Mesenteric fat pad (tissue), 1 donor: Measurements from ENCODE around the gene CLCN5. TPM values are rescaled to one million over a fixed set of nuclear protein-coding genes. Genes with fewer than 3 reads are reported as not detected.
A peak's percentile ranks its signal among the peaks of the same experiment; 100 is the strongest.

Experiments
- DNase-seq: peaks from one replicate; pipeline ENCODE4 v3.0.0-alpha.2; 2020; ENCODE audit warnings: low spot score
- long read RNA-seq: library from polyadenylated mRNA; unstranded; transcript quantifications from one replicate; pipeline ENCODE4 v2.0.0, GENCODE V29; 2020
- total RNA-seq: library from RNA; stranded (reverse); fragmentation: NEBNext Ultra II Directional; extraction: Animal tissue kit (Norgen Biotek cat#: 25700); gene quantifications from one replicate; pipeline ENCODE4 v1.2.1, GENCODE V29; 2021
- donor health status: DM: yes; HTN: yes; CAD: no.

The CLCN5 gene
- total RNA-seq: 9.5 TPM
- long read RNA-seq, partial matches to known transcripts: 4 of 6 reads
- long read RNA-seq, other reads (novel, unspliced or antisense): 2 of 6 reads

DNA sequence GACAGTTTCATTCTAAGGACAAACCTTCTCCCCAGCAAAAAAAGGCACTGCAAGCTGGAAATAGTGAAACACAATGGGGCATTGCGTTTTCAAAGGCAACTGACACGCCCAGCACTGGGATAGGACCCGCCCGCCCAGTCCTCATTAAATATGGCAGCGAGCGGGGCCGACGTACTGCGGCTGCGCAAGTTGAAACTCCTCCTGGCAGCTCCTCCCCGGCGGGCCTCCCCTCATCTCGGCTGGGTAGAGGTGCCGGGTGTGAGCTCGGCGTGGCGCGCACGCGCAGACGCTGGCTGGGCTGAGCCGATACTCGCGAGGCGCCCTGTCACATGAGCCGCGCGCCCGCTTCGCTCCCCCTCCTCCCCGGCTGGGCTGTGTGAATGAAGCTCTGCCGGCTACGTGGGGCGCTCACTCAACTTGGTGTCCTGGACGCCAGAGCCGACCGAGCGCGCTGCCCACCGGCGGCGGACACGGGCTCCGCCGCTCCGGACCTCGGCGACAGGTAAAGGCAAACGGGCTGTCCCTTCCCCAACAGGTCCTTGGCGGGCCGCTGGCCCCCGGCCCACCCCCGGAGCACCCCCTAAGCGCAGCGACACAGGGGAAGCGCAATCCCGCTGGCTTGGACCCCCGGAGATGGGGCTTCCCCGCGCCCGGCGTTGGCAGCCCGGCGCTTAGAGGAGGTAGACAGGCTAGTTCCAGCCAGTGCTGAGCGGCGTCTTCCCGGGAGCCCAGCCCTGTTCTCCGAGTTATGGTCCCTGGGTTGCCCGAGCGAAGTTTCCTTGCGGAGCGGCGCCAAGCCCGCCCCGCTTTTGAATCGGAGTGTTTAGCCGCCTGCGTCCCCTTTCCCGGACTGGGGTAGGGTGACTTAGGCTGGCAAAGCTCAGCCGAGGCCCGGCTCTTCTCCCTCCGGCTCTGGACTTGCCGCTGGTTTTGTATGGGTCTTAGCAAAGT, at the start of gene CLCN5:
TSS of gene CLCN5 (plus strand) at position 306 of the 951 bp plus-strand sequence. CDS start 2,703 bp downstream, outside the sequence.
- peak; percentile 97 for DNase-seq

DNA sequence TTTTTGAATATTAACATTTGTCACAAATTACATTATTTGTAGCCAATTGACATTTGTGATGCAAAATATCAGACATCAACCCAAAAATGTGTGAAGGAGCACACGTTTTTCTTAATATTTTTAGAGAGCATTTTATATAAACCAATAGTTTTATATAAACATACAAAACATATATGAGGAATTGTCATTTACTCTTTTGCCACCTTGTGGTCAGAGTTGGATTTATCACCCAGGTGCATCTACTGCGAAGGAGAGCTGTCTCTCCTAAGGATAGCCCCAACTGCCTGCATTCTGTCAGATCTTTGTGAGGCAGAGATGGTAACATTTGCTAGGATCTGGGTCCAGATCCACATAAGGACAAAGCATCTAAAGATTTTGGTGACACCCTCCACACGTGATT, 45.6 kb upstream of the CLCN5 start:
- DNase-seq: no peak

DNA sequence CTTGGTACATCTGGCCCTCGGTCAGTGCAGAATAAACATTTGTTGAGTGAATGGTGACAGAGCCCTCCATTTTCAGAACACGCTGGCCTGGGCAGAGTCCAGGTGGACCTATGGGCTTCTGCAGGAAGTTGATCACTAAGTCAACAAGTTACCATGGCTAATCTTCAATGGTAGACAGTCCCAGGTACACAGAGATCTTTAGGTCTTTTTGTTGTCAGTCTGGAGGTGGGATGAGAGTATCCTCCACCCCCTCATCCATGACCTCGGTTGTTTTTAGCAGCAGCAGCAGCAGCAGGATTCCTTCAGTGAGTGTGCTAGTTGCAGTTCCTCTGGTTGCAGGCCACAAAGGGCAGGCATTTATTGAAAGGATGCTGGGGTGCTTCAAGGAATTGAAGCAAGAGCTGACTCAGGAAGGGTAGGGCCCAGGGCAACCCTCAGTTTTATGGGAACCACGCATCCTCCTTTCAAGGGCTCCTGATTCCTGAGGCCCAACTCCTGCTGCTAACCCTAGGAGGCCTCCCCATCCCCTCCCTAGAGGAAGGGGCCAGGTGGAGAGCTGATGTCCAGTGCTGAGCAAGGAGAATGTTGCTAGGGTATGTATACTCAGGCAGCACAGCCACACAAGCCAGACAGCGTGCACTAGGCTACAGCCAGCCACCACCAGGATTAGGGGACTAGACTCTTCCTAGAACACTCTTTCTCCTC, 44.8 kb upstream of the CLCN5 start:
- no peak for DNase-seq

DNA sequence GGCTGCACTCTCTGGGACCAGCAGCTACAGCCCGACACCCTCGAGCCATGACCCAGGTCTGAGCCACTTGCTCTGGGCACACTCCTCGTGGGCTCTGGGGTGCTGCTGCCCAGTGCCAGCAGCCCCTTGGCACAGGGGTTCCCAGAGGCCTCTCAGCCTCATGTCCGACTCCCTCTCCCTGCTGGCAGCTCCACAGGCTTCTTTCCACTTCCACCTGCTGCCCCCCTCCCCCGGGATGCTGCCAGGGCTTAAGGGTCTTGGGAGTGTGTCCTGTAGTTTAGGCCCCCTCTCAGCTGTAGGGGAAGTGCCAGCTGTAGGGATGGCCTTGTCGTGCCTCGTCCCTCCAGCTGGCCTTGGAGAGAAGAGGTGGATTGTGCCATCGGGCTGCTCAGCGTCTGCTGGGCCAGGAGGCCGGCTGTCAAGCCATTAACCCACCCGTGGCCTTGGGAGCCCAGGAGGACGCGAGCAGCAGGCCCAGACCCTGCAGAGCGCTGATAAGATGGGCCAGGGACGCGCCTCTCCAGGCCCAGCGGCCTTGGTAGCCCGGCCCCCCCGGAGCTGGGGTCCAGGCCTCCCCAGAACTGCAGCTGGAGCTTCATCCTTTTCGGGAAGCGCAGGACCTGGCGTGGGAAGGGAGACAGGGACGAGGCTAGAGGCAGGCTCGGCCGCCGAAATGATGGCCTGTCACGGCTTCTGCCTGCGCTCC, 44.1 kb upstream of the CLCN5 start:
- no peak for DNase-seq

DNA sequence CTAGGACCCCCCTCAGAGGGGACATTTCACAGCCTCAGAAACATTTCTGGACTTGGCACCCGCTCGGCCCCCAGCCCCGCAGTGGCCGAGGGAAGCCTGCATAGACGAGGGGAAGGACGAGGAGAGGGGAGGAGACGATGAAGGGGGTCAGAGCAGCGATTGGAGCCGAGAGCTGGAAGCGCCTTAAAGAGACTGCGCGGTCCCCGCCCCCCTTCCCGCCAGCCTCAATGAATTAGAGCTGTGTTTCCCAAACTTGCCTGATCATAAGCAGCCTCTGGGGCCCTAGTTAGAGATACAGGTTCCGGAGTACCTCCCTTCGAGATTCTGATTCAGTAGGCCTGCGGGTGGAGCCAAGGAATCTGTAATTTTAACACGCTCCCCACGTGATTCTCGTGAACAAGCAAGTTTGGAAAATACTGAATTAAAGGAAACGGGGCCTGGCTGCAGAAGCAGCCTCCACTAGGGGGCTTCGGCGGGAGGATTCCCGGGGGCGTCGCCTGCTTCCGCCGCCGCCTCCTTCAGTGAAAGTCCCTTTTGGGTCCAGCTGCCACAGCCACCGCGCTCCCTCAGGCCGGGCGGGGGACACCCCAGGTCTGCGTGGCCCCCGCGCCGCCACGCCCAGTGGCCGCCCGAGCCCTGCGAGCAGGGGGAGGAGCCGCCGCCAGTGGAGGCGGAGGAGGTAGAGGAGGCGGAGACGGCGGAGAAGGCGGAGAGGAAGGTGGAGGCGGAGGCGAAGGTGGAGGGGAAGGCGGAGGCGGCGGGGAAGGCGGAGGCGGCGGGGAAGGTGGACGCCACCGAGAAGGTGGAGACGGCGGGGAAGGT, 43.4 kb upstream of the CLCN5 start, which contains the start of gene USP27X:
TSS of gene USP27X (plus strand) at position 651 of the 822 bp plus-strand sequence. CDS start 824 bp downstream, outside the sequence.
- peak; percentile 92 for DNase-seq

DNA sequence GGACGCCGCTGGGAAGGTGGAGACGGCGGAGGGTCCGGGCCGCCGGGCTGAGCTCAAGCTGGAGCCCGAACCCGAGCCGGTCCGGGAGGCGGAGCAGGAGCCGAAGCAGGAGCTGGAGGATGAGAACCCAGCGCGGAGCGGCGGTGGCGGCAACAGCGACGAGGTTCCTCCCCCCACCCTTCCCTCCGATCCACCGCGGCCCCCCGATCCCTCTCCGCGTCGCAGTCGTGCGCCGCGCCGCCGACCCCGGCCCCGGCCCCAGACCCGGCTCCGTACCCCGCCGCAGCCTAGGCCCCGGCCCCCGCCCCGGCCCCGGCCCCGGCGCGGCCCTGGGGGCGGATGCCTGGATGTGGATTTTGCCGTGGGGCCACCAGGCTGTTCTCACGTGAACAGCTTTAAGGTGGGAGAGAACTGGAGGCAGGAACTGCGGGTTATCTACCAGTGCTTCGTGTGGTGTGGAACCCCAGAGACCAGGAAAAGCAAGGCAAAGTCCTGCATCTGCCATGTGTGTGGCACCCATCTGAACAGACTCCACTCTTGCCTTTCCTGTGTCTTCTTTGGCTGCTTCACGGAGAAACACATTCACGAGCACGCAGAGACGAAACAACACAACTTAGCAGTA, 42.6 kb upstream of the CLCN5 start:
- no peak for DNase-seq

DNA sequence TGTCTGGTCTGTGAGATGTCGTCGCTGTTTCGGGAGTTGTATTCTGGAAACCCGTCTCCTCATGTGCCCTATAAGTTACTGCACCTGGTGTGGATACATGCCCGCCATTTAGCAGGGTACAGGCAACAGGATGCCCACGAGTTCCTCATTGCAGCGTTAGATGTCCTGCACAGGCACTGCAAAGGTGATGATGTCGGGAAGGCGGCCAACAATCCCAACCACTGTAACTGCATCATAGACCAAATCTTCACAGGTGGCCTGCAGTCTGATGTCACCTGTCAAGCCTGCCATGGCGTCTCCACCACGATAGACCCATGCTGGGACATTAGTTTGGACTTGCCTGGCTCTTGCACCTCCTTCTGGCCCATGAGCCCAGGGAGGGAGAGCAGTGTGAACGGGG, 41.7 kb upstream of the CLCN5 start:
- DNase-seq: no peak

DNA sequence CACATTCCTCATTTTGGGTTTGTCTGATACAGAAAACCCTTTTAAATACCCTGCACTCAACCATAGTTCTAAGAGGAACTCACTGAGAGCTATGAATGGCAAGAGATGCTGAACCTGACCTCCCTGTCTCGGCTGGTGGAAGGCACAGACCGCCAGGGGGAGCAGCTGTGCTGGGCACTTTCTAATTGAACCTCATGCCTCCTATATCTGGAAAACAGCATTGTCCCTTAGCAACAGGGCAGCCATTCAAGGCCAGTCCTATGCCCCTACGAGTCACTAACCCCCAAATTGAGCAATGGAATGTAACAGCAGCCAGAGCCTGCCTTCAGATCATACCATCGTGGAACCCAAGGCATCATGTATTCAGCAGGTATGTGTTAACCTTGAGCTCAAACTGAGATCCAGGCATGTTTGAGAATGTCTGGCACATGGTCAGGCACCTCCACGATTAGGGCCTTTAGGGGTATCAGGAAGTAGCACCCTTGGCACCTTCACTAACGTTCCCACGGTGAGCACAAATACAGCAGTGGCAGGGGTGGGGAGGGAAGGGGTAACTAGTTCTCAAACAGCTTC, 38.0 kb upstream of the CLCN5 start:
- no peak for DNase-seq

DNA sequence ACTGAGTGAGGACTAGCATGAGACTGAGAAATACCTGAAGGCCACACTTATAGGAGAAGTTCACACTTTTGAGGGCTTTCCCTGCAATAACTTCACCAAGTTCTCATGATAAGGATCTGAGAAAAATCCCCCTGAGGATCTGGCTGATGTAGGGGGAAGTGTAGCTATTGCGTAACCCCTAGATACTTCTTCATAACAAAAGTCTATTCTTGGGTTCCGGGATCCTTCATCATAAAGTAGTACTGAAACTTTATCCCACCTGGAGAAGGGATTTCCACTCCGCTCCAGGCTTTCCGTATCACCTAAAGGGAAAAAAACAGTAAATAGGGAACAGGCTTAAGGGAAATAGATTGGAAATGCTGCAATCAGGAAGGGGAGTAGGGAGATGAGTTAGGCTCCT, 29.9 kb upstream of the CLCN5 start:
- no peak for DNase-seq

DNA sequence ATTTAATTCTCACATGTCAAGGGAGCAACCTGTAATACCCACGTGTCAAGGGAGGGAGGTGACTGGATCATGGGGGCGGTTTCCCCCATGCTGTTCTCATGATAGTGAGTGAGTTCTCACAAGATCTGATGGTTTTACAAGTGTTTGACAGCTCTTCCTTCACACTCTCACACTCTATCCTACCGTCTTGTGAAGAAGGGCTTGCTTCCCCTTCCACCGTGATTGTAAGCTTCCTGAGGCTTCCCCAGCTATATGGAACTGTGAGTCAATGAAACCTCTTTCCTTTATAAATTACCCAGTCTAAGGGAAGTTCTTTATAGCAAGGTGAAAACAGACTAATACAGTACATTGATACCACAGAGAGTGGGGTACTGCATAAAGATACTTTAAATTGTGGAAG, 25.4 kb upstream of the CLCN5 start:
- no peak for DNase-seq

DNA sequence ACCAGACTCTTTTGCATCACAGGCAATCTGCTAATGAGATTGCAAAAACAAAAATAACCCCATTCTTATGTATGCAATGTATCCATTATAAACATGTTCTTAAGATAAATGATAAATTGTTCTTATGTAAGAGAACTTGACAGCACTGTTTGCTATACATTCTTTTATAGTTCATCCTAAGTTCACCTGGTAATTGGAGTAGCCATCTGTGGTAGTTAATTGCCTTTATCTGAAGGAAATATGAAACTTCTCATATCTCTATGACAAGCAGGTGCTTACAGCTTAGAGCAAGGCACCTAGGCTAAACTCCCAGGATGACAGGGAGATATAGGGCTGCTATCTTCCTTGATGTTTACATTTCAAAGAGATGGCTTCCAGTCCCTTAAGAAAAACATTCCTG, 21.3 kb upstream of the CLCN5 start:
- DNase-seq: no peak

DNA sequence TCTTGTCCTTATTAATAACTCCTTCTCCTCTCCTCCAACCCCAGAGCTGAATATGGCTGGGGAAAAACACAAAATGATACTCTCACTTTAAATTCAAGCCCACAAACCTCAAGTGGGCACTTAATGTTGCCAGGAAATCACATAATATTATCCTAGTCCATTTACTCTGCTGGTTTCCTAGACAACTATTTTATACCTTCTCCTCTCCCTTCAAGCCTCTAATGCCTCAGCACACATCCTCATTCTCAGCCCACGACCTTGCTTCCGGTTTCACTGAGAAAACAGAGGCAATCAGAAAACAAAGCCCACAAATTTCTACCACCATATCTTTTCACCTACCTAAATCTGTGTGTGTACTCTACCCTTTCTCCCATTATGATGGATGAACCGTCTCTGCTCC, 12.1 kb upstream of the CLCN5 start:
- DNase-seq: no peak

DNA sequence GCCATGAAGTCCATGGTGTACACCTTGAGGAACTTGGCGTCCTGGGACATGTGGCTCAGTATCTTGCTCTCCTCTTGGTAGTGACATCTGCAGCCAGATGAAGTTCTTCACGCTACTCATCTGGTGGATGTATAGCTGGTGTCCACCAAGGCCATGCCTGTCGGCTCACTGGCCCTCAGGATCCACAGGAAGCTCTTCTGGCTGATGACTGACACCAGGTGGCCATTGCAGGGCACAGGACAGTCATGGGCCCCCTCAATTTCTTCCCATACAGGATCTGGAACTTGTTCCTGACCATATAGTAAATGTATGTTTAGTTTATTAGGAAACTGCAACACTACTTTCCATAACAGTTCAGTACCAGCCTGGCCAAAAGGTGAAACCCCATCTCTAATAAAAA, 10.3 kb upstream of the CLCN5 start:
- DNase-seq: no peak

DNA sequence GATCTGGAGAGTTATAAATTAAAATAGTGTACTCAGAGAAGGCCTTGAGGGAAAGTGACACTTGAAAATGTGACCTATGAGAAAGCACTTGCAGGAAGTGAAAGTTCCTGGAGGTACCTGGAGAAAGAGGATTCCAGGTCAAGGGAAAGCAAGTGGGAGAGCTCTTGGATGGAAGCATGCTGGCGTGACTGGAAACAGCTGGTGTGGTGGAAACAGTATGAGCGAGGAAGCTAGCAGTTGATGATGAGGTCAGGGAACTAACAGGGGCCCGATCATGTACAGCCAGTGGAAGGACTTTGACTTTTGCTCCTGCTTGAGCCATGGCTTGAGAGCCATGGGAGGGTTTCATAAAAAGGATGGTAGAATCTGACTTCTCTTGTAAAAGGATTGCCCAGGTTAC, 9.5 kb upstream of the CLCN5 start:
- no peak for DNase-seq

DNA sequence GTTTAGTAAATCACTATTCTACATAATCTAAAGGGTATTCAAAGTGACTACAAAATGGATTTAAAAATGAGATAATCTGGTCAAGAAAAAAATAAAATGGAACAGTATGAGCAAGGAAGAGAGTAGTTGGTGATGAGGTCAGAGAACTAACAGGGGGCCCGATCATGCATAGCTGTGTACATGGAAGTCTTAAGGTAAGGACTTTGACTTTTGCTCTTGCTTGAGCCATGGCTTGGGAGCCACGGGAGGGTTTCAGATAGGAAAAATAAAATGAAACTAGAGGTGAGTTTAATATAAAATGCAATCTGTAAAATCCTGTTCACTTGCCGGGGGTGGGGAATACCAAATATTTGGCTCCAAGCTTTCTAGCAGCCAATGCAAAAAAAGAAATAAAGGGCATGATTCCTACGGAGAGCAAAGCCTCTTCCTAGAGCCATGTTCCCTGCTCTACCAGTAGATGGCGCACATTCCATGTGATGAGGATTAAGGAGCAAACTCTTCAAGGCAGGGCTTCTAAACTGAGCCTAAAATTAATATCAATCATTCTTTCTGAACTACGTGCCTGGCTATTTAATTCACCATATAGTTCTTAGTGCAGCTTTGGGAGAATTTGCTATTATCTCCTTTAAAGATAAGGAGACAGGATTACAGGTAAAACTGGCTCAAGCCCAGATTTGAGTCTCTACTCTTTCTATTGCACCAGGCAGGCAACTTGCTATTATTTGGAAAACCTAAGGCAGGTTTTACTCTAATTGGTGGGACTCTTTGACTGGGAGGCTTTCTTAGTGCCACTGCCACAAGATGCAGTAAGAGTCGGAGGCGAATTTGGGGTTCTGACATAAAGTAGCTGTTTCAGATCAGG, 6.8 kb upstream of the CLCN5 start:
- DNase-seq: no peak

DNA sequence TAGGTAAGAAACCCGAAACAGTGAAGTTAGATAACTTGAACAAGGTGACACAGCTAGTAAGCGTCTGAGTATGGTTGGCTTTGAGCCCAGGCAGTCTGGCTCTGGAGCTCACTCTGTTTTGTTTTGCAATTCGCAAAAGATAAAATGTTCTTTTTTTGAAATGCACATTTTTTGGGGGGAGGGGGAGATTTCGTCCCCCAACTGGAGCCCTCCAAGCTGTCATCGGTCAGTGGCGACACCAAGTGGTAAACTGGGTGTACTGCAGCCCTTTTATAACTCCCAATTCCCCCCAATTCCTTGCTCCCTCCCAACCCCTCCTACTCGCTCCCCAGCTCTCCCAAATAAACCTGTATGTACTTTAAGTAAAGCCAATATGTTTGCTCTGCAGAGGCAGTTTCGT, 2.8 kb upstream of the CLCN5 start:
- no peak for DNase-seq

DNA sequence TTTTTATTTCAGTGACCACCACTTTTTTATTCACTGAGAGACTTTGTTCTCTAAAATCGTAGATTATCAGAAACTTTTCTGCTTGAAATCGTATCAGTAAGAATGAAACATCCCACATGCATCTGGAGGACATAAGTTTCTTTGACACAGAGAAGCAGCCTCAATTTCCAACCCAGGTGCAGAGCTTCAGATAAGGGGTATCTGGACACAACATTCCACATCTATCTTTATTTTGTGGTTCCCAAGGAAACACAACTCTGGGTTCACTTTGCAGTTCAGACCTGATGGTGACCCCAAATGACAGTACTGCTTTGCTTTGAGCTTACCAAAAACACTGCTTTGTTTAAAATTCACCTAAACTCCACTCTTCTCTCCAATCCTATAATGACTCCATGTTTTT, 1.3 kb upstream of the CLCN5 start:
- no peak for DNase-seq

DNA sequence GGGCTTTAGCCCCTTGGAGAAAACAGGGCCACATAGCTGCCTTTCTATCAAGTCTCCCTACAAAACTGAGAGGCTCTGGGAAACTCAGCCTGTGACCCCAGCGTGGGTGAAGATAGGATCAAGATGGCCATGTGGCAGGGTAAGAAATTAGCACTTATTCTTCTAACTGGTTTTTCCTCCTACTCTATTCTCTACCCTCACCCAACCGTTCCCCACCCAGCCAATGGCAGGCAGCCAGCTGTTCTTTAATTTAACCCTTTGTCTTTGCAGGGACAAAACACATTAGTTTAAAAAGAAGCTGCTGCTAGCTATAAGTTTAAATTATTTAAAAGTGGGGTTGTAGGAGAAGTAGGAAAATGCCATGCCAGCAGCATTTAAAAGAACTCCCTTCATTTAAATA, 2.8 kb downstream of the CLCN5 start:
- DNase-seq: no peak

DNA sequence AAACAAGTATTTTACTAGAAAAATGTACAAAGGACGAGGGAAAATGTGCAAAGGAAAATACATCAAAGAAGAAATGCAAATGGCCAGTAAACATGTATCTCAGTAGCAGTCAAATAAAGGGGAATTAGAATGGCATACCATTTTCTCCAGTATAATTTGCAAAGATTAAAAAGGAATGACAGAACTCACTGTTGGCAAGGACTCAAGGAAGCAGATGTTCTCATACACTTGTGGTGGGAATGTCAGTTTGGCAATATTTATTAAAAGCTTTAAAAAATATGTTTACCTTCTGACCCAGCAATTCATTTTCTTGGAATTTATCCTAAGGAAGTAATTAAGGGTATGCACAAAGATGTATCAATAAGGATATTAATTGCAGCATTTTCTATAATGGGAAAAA, 7.6 kb downstream of the CLCN5 start:
- no peak for DNase-seq
